ENCODE measurements around the gene TRNT1.

DNA sequence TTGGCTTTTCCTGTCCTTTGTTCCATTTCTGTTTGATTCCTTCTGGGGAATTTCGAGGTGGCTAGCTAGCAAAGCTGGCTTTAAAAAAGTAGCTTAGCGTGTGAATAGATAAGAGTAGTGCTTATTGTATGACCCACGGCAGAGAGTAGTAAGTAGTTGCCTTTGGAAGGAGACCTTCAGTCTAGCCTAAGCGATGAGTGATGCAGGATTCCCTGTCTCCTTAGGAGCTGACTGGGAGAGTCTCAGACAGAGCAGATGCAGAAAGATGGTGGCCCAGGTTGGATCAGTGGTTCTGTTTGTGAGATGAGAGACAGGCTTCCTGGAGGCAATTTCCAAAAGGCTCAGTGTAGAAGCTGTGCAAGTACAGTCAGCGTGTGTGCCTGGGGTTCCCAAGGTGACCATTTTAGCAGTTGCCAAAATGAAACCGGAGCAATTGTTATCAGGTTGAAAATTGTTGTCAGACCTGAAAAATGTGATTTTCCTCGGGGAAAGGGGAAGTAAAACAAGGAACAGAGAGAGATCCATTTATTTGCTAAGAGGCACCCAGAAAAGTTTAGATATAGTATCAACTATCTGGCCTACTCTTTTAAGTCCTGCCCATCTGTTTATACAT is 15.9 kb upstream of the TRNT1 start:
- TF ChIP-seq, protein P1, sequence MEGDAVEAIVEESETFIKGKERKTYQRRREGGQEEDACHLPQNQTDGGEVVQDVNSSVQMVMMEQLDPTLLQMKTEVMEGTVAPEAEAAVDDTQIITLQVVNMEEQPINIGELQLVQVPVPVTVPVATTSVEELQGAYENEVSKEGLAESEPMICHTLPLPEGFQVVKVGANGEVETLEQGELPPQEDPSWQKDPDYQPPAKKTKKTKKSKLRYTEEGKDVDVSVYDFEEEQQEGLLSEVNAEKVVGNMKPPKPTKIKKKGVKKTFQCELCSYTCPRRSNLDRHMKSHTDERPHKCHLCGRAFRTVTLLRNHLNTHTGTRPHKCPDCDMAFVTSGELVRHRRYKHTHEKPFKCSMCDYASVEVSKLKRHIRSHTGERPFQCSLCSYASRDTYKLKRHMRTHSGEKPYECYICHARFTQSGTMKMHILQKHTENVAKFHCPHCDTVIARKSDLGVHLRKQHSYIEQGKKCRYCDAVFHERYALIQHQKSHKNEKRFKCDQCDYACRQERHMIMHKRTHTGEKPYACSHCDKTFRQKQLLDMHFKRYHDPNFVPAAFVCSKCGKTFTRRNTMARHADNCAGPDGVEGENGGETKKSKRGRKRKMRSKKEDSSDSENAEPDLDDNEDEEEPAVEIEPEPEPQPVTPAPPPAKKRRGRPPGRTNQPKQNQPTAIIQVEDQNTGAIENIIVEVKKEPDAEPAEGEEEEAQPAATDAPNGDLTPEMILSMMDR (IDR thresholded peaks at IDR 0.05): no peak
- TF ChIP-seq POLR2A (IDR thresholded peaks at IDR 0.05): no peak

Data from heart left ventricle (tissue), 13 donors.